Liver (tissue), 3 donors: ENCODE data around the gene SPEF1.

Experiments used
- JUND ChIP-seq, 2 donors: IDR thresholded peaks; 2 replicates each; pipeline ENCODE4 v1.6.1; 2016; ENCODE audit warnings: antibody characterized with exemption in 2 of 2
- NR2F2 ChIP-seq: IDR thresholded peaks from 2 replicates; pipeline ENCODE4 v1.6.1; 2016; ENCODE audit warnings: antibody characterized with exemption
- TF ChIP-seq, protein P1 (sequence below): IDR thresholded peaks from 2 replicates; pipeline ENCODE4 v1.6.1; 2016; ENCODE audit warnings: antibody characterized with exemption
- TF ChIP-seq, protein P2 (sequence below): fragments of 150-350 bp; IDR thresholded peaks from 2 replicates; pipeline ENCODE4 v1.5.1; 2017; ENCODE audit warnings: improper control_type of control experiment, low read depth, low read length; ENCODE audit not compliant: missing input control
- donor health status: healthy.
- donor health status: healthy.

DNA sequence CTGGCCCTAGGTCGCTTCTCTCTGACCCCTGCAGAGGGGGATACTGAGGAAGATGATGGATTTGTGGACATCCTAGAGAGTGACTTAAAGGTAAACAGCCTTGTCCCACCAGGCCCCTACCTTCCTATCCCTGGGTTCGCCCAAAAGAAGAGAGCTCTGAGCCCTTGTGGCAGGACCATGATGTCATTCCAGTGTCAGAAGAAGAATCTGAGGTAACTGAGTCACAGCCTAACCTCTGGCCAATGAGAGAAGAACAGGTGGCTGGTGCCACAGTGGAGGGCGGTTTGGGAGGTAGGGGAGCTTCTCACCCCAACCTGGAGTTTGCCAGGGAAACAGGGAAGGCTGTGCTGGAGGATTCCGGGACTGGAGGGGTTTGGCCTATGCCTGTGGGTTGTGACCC lies 20.1 kb upstream of the SPEF1 start:
- TF ChIP-seq, protein P1, sequence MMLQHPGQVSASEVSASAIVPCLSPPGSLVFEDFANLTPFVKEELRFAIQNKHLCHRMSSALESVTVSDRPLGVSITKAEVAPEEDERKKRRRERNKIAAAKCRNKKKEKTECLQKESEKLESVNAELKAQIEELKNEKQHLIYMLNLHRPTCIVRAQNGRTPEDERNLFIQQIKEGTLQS = no peak
- TF ChIP-seq, protein P2, sequence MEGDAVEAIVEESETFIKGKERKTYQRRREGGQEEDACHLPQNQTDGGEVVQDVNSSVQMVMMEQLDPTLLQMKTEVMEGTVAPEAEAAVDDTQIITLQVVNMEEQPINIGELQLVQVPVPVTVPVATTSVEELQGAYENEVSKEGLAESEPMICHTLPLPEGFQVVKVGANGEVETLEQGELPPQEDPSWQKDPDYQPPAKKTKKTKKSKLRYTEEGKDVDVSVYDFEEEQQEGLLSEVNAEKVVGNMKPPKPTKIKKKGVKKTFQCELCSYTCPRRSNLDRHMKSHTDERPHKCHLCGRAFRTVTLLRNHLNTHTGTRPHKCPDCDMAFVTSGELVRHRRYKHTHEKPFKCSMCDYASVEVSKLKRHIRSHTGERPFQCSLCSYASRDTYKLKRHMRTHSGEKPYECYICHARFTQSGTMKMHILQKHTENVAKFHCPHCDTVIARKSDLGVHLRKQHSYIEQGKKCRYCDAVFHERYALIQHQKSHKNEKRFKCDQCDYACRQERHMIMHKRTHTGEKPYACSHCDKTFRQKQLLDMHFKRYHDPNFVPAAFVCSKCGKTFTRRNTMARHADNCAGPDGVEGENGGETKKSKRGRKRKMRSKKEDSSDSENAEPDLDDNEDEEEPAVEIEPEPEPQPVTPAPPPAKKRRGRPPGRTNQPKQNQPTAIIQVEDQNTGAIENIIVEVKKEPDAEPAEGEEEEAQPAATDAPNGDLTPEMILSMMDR = no peak
- no peak for TF ChIP-seq JUND (IDR thresholded peaks at IDR 0.05)
- TF ChIP-seq NR2F2 = no peak
